HepG2 (cell line): ENCODE results near the gene DAB1.

ENCODE experiments used
- AGO2 ChIP-seq: fragments of 200-400 bp; formaldehyde crosslinking; optimal IDR thresholded peaks from 2 replicates; pipeline ENCODE3; 2017; ENCODE audit warnings: mild to moderate bottlenecking, low read depth, low read length, moderate library complexity
- EED ChIP-seq: sonication (generic); formaldehyde crosslinking; IDR thresholded peaks from 2 replicates; pipeline ENCODE4 v1.5.0; 2020; ENCODE audit warnings: mild to moderate bottlenecking, missing genetic modification reagents
- EZH2 ChIP-seq: conservative IDR thresholded peaks from 2 replicates; pipeline ENCODE4 v1.6.1; 2012; ENCODE audit warnings: mild to moderate bottlenecking, low read depth, low read length, moderate library complexity
- PRDM15 ChIP-seq: sonication (generic); formaldehyde crosslinking; IDR thresholded peaks from 2 replicates; pipeline ENCODE4 v1.4.0; 2020; ENCODE audit warnings: missing genetic modification reagents
- RFX5 ChIP-seq: IDR thresholded peaks from 2 replicates; pipeline ENCODE4 v1.6.1; 2011; ENCODE audit warnings: low read depth, low read length, improper control_type of control experiment
- ZNF274 ChIP-seq: sonication (generic); formaldehyde crosslinking; IDR thresholded peaks from 2 replicates; pipeline ENCODE4 v1.5.1; 2020; ENCODE audit warnings: mild to moderate bottlenecking, missing genetic modification reagents
- ZNF407 ChIP-seq: sonication (generic); formaldehyde crosslinking; IDR thresholded peaks from one replicate; pipeline ENCODE4 v1.5.1; 2020; ENCODE audit warnings: mild to moderate bottlenecking, missing genetic modification reagents; ENCODE audit errors: not compliant biosample characterization

- no peak for TF ChIP-seq ZNF407 (CRISPR knock-in tag)
- TF ChIP-seq PRDM15, result no peak
- no peak for TF ChIP-seq EZH2
- TF ChIP-seq ZNF274, result no peak
- TF ChIP-seq RFX5, result no peak
- no peak for TF ChIP-seq AGO2
- TF ChIP-seq EED (CRISPR knock-in tag), result no peak
Observed at GRCh38 chr1:57138432-57139078, 285.3 kb downstream of the DAB1 start.
